GM12891 (cell line): ENCODE measurements around the gene EIF3C.
"Not testable (repeated sequence)": the region's sequence is repeated elsewhere in the genome, so short reads cannot be mapped to it uniquely, and the experiment has no call there.

Experiments
- PAX5 ChIP-seq: IDR thresholded peaks from 2 replicates; pipeline ENCODE4 v1.6.1; 2011; ENCODE audit warnings: low read length, moderate library complexity, mild to moderate bottlenecking; ENCODE audit not compliant: insufficient read depth, severe bottlenecking
- POLR2A ChIP-seq: IDR thresholded peaks from 2 replicates; pipeline ENCODE4 v1.6.1; 2011; ENCODE audit warnings: low read depth, low read length, control low read depth
- POLR2AphosphoS5 ChIP-seq: IDR thresholded peaks from 2 replicates; pipeline ENCODE4 v1.6.1; 2011; ENCODE audit warnings: low read depth, low read length, control low read depth

DNA sequence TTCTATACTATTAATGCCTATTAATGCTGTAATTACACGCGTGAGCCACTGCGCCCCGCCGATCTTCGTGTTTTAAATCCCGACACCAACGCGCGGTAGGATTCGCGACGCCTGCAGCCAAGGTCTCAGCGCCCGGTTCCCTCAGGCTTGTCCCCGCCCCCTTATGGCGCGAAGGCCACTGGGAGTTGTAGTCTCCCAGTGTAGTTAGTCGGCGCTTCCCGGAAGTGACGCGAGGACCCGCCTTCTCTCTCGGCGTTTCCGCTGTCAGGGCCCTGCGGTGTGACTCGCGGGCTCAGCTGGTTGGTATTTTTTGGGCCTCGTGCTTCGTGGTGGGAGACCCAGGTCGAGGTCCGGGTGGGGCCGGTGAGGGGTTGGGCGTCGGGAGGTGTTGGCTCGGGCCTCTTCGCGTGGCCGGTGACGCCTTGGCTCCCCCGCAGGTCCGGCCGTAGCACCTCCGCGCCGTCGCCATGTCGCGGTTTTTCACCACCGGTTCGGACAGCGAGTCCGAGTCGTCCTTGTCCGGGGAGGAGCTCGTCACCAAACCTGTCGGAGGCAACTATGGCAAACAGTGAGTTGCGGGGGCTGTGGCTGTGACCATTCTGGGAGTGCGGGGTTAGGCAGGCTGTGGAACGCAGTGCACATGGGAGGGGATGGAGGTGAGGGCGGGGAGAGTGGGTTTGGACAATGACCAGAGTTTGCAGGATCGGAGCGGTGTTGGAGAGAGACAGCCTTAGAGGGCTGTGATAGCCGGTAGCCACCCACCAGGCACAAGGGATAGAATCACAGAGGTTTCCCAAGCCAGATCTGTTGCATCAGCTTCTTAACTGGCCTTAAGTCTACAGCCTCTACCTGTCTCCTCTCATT is at the start of gene EIF3C:
- not testable (repeated sequence) for TF ChIP-seq POLR2A, POLR2AphosphoS5, PAX5
